ENCODE results near the gene SLC25A43. TPM values are rescaled to one million over a fixed set of nuclear protein-coding genes. Genes with fewer than 3 reads are reported as not detected.

The SLC25A43 gene
- total and polyA plus RNA-seq, 2 experiments from 2014 or later, result 8.7 to 8.9 TPM

- TF ChIP-seq ZNF462 (CRISPR knock-in tag; IDR thresholded peaks at IDR 0.05) (no peak), REST (IDR thresholded peaks at IDR 0.05; ENCODE audit: unreplicated experiment) (no peak)
Measured at GRCh38 chrX:119474615-119475388, 75.7 kb downstream of the SLC25A43 start (continued).

GRCh38 chrX:119475389-119476101 is 76.4 kb downstream of the SLC25A43 start:
- no peak overlapping the region for H3K4me3 ChIP-seq
- no peaks in the 10 kb centered on the region for H3K79me2 ChIP-seq (replicated peaks; ENCODE audit: insufficient read depth)
- no peaks in the 10 kb centered on the region for H3K4me1 ChIP-seq (ENCODE audit: insufficient read depth)
- peaks cover 10% of the 10 kb centered on the region for H3K36me3 ChIP-seq (ENCODE audit: insufficient read depth)
- H2AFZ ChIP-seq, result no peak overlapping the region
- no peaks in the 10 kb centered on the region for H3K9me2 ChIP-seq (ENCODE audit: insufficient read depth)
- no peak overlapping the region for H3K27ac ChIP-seq (ENCODE audit: low read depth)
- H3K9me3 Mint-ChIP-seq, result no peaks in the 10 kb centered on the region
- no peak overlapping the region for H3K4me2 ChIP-seq
- ATAC-seq (no peak), DNase-seq (ENCODE audit: low spot score) (no peak)
- 0 out of 2 replicates have a peak, but pooled peaks cover 2% of the 10 kb centered on the region for H3F3A ChIP-seq (replicated peaks; ENCODE audit: low read depth)
- peaks cover 5% of the 10 kb centered on the region for H3K27me3 Mint-ChIP-seq (ENCODE audit: insufficient read depth, low read depth, poor library complexity)
- H3K4me3 Mint-ChIP-seq, result no peak overlapping the region
- no peak overlapping the region for H3K27ac Mint-ChIP-seq
- H3K27me3 ChIP-seq (ENCODE audit: insufficient read depth), result no peaks in the 10 kb centered on the region
- no peaks in the 10 kb centered on the region for H3K4me1 Mint-ChIP-seq
- H4K20me1 ChIP-seq (replicated peaks; ENCODE audit: insufficient read depth), result no peaks in the 10 kb centered on the region
- peaks cover 17% of the 10 kb centered on the region; the same call in 2 of the 3 replicates for H3K36me3 Mint-ChIP-seq (ENCODE audit: low read depth)
- TF ChIP-seq REST (IDR thresholded peaks at IDR 0.05; ENCODE audit: unreplicated experiment) (no peak), POLR2AphosphoS5 (IDR thresholded peaks at IDR 0.05; ENCODE audit: low read depth) (no peak), EZH2 (IDR thresholded peaks at IDR 0.05; ENCODE audit: low read depth, unreplicated experiment) (no peak), NANOG (IDR thresholded peaks at IDR 0.05; ENCODE audit: borderline replicate concordance) (no peak), CREB1 (CRISPR knock-in tag; IDR thresholded peaks at IDR 0.05; ENCODE audit: low read depth) (no peak), JUNB (IDR thresholded peaks at IDR 0.05; ENCODE audit: unreplicated experiment) (no peak), STAT1 (IDR thresholded peaks at IDR 0.05; ENCODE audit: unreplicated experiment) (no peak), ZNF331 (CRISPR knock-in tag; IDR thresholded peaks at IDR 0.05; ENCODE audit: low read depth) (no peak), EZH2phosphoT487 (IDR thresholded peaks at IDR 0.05; ENCODE audit: unreplicated experiment) (no peak)
